GM12878 (cell line): ENCODE data around the gene ELP4. TPM values are rescaled to one million over a fixed set of nuclear protein-coding genes. Genes with fewer than 3 reads are reported as not detected.

Experiments used
- ATAC-seq: fragments of 200-7000 bp; cut with Tn5 transposase; 3 replicates; pipeline ENCODE4 v1.9.1; 2020; ENCODE audit warnings: mild to moderate bottlenecking, moderate library complexity
- BruUV-seq: library from RNA; stranded (reverse); fragments of 400-500 nt; replicated peaks from 2 replicates; lab custom pipeline; 2021; lab: Mats Ljungman, UMichigan
- CTCF ChIA-PET: fragments of 300-600 bp; sonication (Branson Sonifier 250); formaldehyde crosslinking; extraction: SDS; loops from one replicate; lab custom pipeline; 2021; ENCODE audit warnings: inconsistent platforms; lab: Yijun Ruan, JAX
- POLR2A ChIA-PET: fragments of 350-600 bp; formaldehyde crosslinking; extraction: SDS; loops from one replicate; lab custom pipeline; 2021; ENCODE audit warnings: inconsistent platforms; lab: Charles Lee
- RAD21 ChIA-PET: fragments of 300-600 bp; sonication (Branson Sonifier 250); formaldehyde crosslinking; loops from one replicate; lab custom pipeline; 2023; ENCODE audit warnings: antibody characterized with exemption; ENCODE audit not compliant: unreplicated experiment; lab: Charles Lee
- SMC1A ChIA-PET: fragments of 300-600 bp; sonication (Branson Sonifier 250); formaldehyde crosslinking; loops from one replicate; lab custom pipeline; 2023; ENCODE audit not compliant: unreplicated experiment, uncharacterized antibody; lab: Charles Lee
- DNase-seq: peaks from one replicate; pipeline ENCODE4 v3.0.0-alpha.2; 2011; ENCODE audit warnings: low read depth, low spot score
- FAIRE-seq: peaks from 3 replicates; lab custom pipeline; 2011; peaks lifted over from hg19 to GRCh38; lab: Jason Lieb, UNC
- H2AFZ ChIP-seq: 2 replicates; pipeline ENCODE4 v1.6.0; 2011; ENCODE audit warnings: low read depth, low read length, control low read depth; ENCODE audit not compliant: control insufficient read depth
- H3K27ac ChIP-seq: 2 replicates; pipeline ENCODE4 v1.5.1; 2011; ENCODE audit warnings: control low read depth; ENCODE audit not compliant: control insufficient read depth, insufficient read depth
- H3K27me3 ChIP-seq, 2 experiments: replicated peaks in 1 of 2; 2 replicates each; pipeline versions ENCODE4 v1.6.0 to v1.6.1; 2011; ENCODE audit warnings: low read length in 1 of 2; ENCODE audit not compliant: control insufficient read depth in 2 of 2, insufficient read depth in 2 of 2
- H3K36me3 ChIP-seq, 2 experiments: 2 replicates each; pipeline ENCODE4 v1.5.1; 2011; ENCODE audit warnings: low read length in 1 of 2; ENCODE audit not compliant: control insufficient read depth in 2 of 2, insufficient read depth in 2 of 2
- H3K4me1 ChIP-seq: 2 replicates; pipeline ENCODE4 v1.6.1; 2011; ENCODE audit warnings: mild to moderate bottlenecking, low read length, moderate library complexity, mixed read lengths; ENCODE audit not compliant: control insufficient read depth, insufficient read depth
- H3K4me2 ChIP-seq: 2 replicates; pipeline ENCODE4 v1.6.0; 2011; ENCODE audit warnings: control low read depth; ENCODE audit not compliant: control insufficient read depth, insufficient read depth
- H3K4me3 ChIP-seq: fragments of 200-600 bp; sonication (generic); 2 replicates; pipeline ENCODE4 v1.5.1; 2016
- H3K79me2 ChIP-seq: 2 replicates; pipeline ENCODE4 v1.6.0; 2011; ENCODE audit warnings: low read length; ENCODE audit not compliant: control insufficient read depth, insufficient read depth
- H3K9ac ChIP-seq: 2 replicates; pipeline ENCODE4 v1.8.0; 2011; ENCODE audit warnings: low read length, control low read depth, mixed read lengths; ENCODE audit not compliant: control insufficient read depth, insufficient read depth
- H3K9me3 ChIP-seq: replicated peaks from 3 replicates; pipeline ENCODE4 v1.5.1; 2011; ENCODE audit warnings: mild to moderate bottlenecking, low read length; ENCODE audit not compliant: control insufficient read depth, insufficient read depth
- H4K20me1 ChIP-seq: 2 replicates; pipeline ENCODE4 v1.6.0; 2011; ENCODE audit not compliant: control insufficient read depth, insufficient read depth
- CBX5 ChIP-seq: sonication (generic); IDR thresholded peaks from 2 replicates; pipeline ENCODE4 v1.6.1; 2016; ENCODE audit warnings: low read depth, moderate library complexity, mild to moderate bottlenecking, inconsistent platforms
- E2F8 ChIP-seq: fragments of 450-650 bp; IDR thresholded peaks from 2 replicates; pipeline ENCODE4 v1.6.1; 2018; ENCODE audit warnings: mild to moderate bottlenecking, low read depth, moderate library complexity; ENCODE audit not compliant: partially characterized antibody
- EGR1 ChIP-seq, 2 experiments: IDR thresholded peaks; 1 replicate in 1 of 2; 2 replicates in 1 of 2; pipeline ENCODE4 v1.6.1; 2011 to 2012; ENCODE audit warnings: low read depth in 2 of 2, low read length in 2 of 2, borderline replicate concordance in 1 of 2, mild to moderate bottlenecking in 1 of 2, moderate library complexity in 1 of 2
- EZH2 ChIP-seq: IDR thresholded peaks from 2 replicates; pipeline ENCODE4 v1.6.1; 2012; ENCODE audit warnings: low read depth, mild to moderate bottlenecking, control low read depth, inconsistent platforms, low read length, borderline replicate concordance; ENCODE audit not compliant: control insufficient read depth
- MTA2 ChIP-seq: fragments of 450-650 bp; IDR thresholded peaks from 2 replicates; pipeline ENCODE4 v1.6.1; 2016; ENCODE audit warnings: low read depth, mild to moderate bottlenecking, moderate library complexity
- RAD51 ChIP-seq: fragments of 450-650 bp; IDR thresholded peaks from 2 replicates; pipeline ENCODE4 v1.6.1; 2016; ENCODE audit warnings: moderate library complexity, mild to moderate bottlenecking, inconsistent platforms
- TCF3 ChIP-seq: IDR thresholded peaks from 2 replicates; pipeline ENCODE4 v1.6.1; 2012; ENCODE audit warnings: low read depth, mild to moderate bottlenecking, low read length, borderline replicate concordance; ENCODE audit not compliant: insufficient read depth
- ZNF384 ChIP-seq: IDR thresholded peaks from 2 replicates; pipeline ENCODE4 v1.6.1; 2012; ENCODE audit warnings: low read depth, mild to moderate bottlenecking, low read length, improper control_type of control experiment, borderline replicate concordance
- WGBS: methylation state at CpG from one replicate; pipeline ENCODE4 v1.1.6; 2016; ENCODE audit warnings: low lambda C conversion rate; ENCODE audit not compliant: insufficient replicate concordance, insufficient coverage; ENCODE audit errors: missing lambda C conversion rate; 5-methylcytosine and 5-hydroxymethylcytosine counted together
- in situ Hi-C: fragments of 300-500 bp; cut with MboI; formaldehyde crosslinking; loops from 9 replicates; pipeline ENCODE4 v1.14.3; 2018; ENCODE audit warnings: mixed read lengths
- intact Hi-C: fragments of 100-400 bp; cut with micrococcal nuclease; formaldehyde crosslinking; loops from one replicate; pipeline ENCODE4 v1.14.2; 2022; ENCODE audit not compliant: unreplicated experiment
- polyA plus RNA-seq, 11 experiments: library from polyadenylated mRNA; depleted of rRNA in 4 of 11; unstranded in 6 of 11; stranded (reverse) in 5 of 11; fragments of >200 nt; fragmentation: Nextera tagmentation in 4 of 11; fragmentation: Illumina TruSeq in 1 of 11; extraction: Ambion mirVana in 4 of 11; extraction: Trizol in 1 of 11; gene quantifications; 1 replicate in 1 of 11; 2 replicates in 10 of 11; pipeline versions ENCODE4 v1.2.1 to v1.2.3, GENCODE V29; 2011 to 2016; ENCODE audit warnings: inconsistent platforms in 2 of 11, missing spikeins in 2 of 11, low read depth in 1 of 11
- total RNA-seq, 4 experiments: library from RNA; depleted of rRNA in 3 of 4; stranded (reverse); fragments of >200 nt in 3 of 4; fragmentation: Illumina TruSeq in 1 of 4; extraction: Trizol in 1 of 4; gene quantifications; 2 replicates each; pipeline versions ENCODE4 v1.2.1 to v1.2.3, GENCODE V29; 2013 to 2021

Gene ELP4
- total and polyA plus RNA-seq, 10 of the 15 experiments (the other 5 are each of a cell fraction or from before 2014, with no cell fraction given): 17.7 to 36.1 (median 27.0) TPM

GRCh38 chr11:31711137-31711536, 201.6 kb downstream of the ELP4 start:
- no peak for DNase-seq
- no peak overlapping the region for H3K27ac ChIP-seq
- POLR2A ChIA-PET: no interaction called here
- CTCF ChIA-PET: no interaction called here
- no peak overlapping the region for H2AFZ ChIP-seq
- no peaks in the 10 kb centered on the region for H3K4me1 ChIP-seq
- BruUV-seq: no TSS peak
- no peak overlapping the region for H3K9ac ChIP-seq
- ATAC-seq: no peak
- no peaks in the 10 kb centered on the region for H3K36me3 ChIP-seq
- H4K20me1 ChIP-seq: no peaks in the 10 kb centered on the region
- intact Hi-C loops (no loop called here), in situ Hi-C loops (no loop called here)
- TF ChIP-seq CBX5 (no peak), E2F8 (no peak), TCF3 (no peak), EGR1 (IDR thresholded peaks at IDR 0.05; ENCODE audit: borderline replicate concordance in 1 of 2, low read depth in 2 of 2, low read length in 2 of 2) (no peak)
- 37% methylated on average over 2 of the region's 2 CpGs for WGBS
- RAD21 ChIA-PET: no interaction called here
- no peaks in the 10 kb centered on the region for H3K27me3 ChIP-seq
- H3K9me3 ChIP-seq: no peaks in the 10 kb centered on the region
- SMC1A ChIA-PET: no interaction called here
- H3K79me2 ChIP-seq: no peaks in the 10 kb centered on the region
- no peak overlapping the region for H3K4me2 ChIP-seq
- H3K4me3 ChIP-seq: no peak overlapping the region
- FAIRE-seq: no peak

GRCh38 chr11:31712851-31713250, 203.3 kb downstream of the ELP4 start:
- no peak for DNase-seq
- Histone ChIP-seq H3K79me2 (no peaks in the 10 kb centered on the region), H3K4me2 (no peak overlapping the region), H3K27me3 (no peaks in the 10 kb centered on the region), H2AFZ (no peak overlapping the region), H3K27ac (no peak overlapping the region), H3K4me1 (no peaks in the 10 kb centered on the region), H3K9ac (no peak overlapping the region), H3K9me3 (no peaks in the 10 kb centered on the region), H3K36me3 (no peaks in the 10 kb centered on the region), H3K4me3 (no peak overlapping the region), H4K20me1 (no peaks in the 10 kb centered on the region)
- no peak for TF ChIP-seq ZNF384
- no peak for TF ChIP-seq RAD51
- no peak for TF ChIP-seq MTA2
- TF ChIP-seq EZH2: no peak
- in situ Hi-C loops: no loop called here
- intact Hi-C loops: no loop called here
- no peak for ATAC-seq
- RAD21 ChIA-PET: no interaction called here
- POLR2A ChIA-PET: no interaction called here
- CTCF ChIA-PET: no interaction called here
- no peak for FAIRE-seq
- SMC1A ChIA-PET: interaction anchor here (0.6 kb wide), 1 partner anchor 20 kb away, joined by 3 read pairs; no protein-coding TSS in a partner anchor
- 97% methylated on average over 2 of the region's 2 CpGs for WGBS
- no TSS peak for BruUV-seq
